Hepatic stellate cell (primary cell): ENCODE measurements around the gene SUPT5H.

ENCODE experiments used
- DNase-seq: peaks from one replicate; pipeline ENCODE4 v3.0.0; 2011; ENCODE audit warnings: low spot score

Gene SUPT5H

GRCh38 chr19:39497701-39497995 is 52.3 kb downstream of the SUPT5H start:
- DNase-seq, result no peak

- no peak for DNase-seq
Measured at GRCh38 chr19:39497996-39498797, 52.8 kb downstream of the SUPT5H start.

- no peak for DNase-seq
Measured at GRCh38 chr19:39498798-39499642, 53.6 kb downstream of the SUPT5H start, which contains the start of gene DLL3. DLL3 (plus strand) TSS chr19:39498947; CDS start chr19:39498975, 28 bp downstream.

- no peak for DNase-seq
Measured at GRCh38 chr19:39499932-39500331, 54.5 kb downstream of the SUPT5H start.

GRCh38 chr19:39500543-39500942 is 55.2 kb downstream of the SUPT5H start:
- no peak for DNase-seq

- DNase-seq, result no peak
Measured at GRCh38 chr19:39501340-39501739, 56.0 kb downstream of the SUPT5H start.

- peak; percentile 92 for DNase-seq
Measured at GRCh38 chr19:39502640-39503417, 57.4 kb downstream of the SUPT5H start.

- no peak for DNase-seq
Measured at GRCh38 chr19:39506598-39506943, 61.2 kb downstream of the SUPT5H start.

GRCh38 chr19:39506944-39507714 is 61.7 kb downstream of the SUPT5H start:
- peak; percentile 63 for DNase-seq

GRCh38 chr19:39507715-39508364 is 62.5 kb downstream of the SUPT5H start:
- no peak for DNase-seq

- no peak for DNase-seq
Measured at GRCh38 chr19:39508629-39509028, 63.2 kb downstream of the SUPT5H start.

GRCh38 chr19:39509233-39509632 is 63.9 kb downstream of the SUPT5H start:
- DNase-seq, result no peak

GRCh38 chr19:39512988-39513387 is 67.6 kb downstream of the SUPT5H start:
- DNase-seq, result no peak

- DNase-seq, result no peak
Measured at GRCh38 chr19:39514840-39515550, 69.6 kb downstream of the SUPT5H start, which contains the start of gene SELENOV. SELENOV (plus strand) TSS chr19:39515139; CDS start chr19:39515213, 74 bp downstream.

GRCh38 chr19:39515551-39516191 is 70.3 kb downstream of the SUPT5H start:
- DNase-seq, result no peak

- no peak for DNase-seq
Measured at GRCh38 chr19:39516270-39516669, 70.9 kb downstream of the SUPT5H start.

- DNase-seq, result no peak
Measured at GRCh38 chr19:39517432-39517831, 72.0 kb downstream of the SUPT5H start.

GRCh38 chr19:39518458-39518857 is 73.1 kb downstream of the SUPT5H start:
- DNase-seq, result no peak

- DNase-seq, result no peak
Measured at GRCh38 chr19:39518975-39519374, 73.6 kb downstream of the SUPT5H start.
